ENCODE data around the gene MTR.

MTR gene

DNA sequence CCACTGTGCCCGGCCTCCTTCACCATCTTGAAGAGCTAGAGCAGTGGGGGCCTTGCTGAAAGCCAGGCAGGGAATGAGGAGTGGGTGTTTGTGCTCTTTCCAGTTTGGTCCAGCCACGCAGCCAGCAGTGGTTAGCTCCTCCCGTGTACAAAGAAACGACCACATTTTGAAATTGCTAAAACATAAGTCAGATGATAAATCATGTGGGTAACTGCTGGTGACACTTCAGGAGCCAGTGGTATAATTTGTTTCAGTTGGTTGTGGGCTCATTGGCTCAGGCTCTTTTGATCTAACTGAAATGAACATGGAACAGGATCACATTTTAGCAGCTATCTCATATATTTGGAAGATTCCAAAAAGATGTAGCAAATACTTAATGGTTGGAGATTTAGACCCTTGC lies 87.6 kb downstream of the MTR start:
- Mint-ChIP-seq H3K27me3 (no peaks in the 10 kb centered on the region), H3K36me3 (ENCODE audit: insufficient read depth) (peaks cover 28% of the 10 kb centered on the region), H3K4me3 (no peak overlapping the region), H3K4me1 (no peaks in the 10 kb centered on the region), H3K27ac (ENCODE audit: low read depth) (no peak overlapping the region), H3K9me3 (no peaks in the 10 kb centered on the region)
- no peak for DNase-seq (ENCODE audit: low spot score in 2 of 2)
- no peak for ATAC-seq (replicated peaks; ENCODE audit: extremely low read depth, poor library complexity, severe bottlenecking)

DNA sequence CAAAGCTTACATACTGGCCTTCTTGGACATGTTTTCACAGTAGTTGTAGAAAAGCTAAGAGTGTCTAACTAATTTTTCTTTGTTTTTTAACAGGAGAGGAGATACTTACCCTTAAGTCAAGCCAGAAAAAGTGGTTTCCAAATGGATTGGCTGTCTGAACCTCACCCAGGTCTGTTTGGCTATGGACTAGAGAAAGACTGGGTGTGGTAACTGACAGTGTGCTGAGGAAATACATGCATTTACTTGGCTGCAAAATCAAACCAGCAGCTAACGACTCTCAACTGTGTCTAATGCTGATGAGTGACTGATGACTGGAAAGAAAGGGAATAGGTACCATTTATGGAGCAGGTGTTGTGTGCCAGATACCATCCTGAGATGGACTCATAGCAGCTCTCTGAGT lies 91.1 kb downstream of the MTR start:
- Mint-ChIP-seq H3K4me3 (no peak overlapping the region), H3K9me3 (no peaks in the 10 kb centered on the region), H3K27ac (ENCODE audit: low read depth) (no peak overlapping the region), H3K27me3 (no peaks in the 10 kb centered on the region), H3K36me3 (ENCODE audit: insufficient read depth) (peaks cover 42% of the 10 kb centered on the region), H3K4me1 (no peaks in the 10 kb centered on the region)
- DNase-seq (ENCODE audit: low spot score in 2 of 2) (no peak), ATAC-seq (replicated peaks; ENCODE audit: extremely low read depth, poor library complexity, severe bottlenecking) (no peak)

DNA sequence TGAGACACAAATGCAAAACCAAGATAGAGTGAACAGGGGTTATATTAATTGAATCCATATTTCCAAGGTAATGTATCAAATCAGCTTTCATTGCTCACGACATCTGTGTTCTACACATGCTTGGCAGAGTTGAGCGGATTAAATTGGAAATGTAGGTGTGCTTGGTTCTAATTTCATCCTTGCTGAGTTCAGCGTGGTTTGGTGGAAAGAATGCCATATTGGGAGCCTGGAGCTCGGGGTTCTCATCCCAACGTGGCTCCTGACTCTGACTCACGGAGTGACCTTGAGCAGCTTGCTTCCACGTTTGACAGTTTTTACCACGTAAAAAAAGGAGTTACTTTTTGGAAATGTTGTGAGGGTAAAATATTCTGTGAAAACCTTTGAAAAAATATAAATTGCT lies 92.0 kb downstream of the MTR start:
- ATAC-seq (replicated peaks; ENCODE audit: extremely low read depth, poor library complexity, severe bottlenecking): no peak
- no peak overlapping the region for H3K4me3 Mint-ChIP-seq
- H3K9me3 Mint-ChIP-seq: no peaks in the 10 kb centered on the region
- H3K27me3 Mint-ChIP-seq: no peaks in the 10 kb centered on the region
- no peak overlapping the region for H3K27ac Mint-ChIP-seq (ENCODE audit: low read depth)
- H3K36me3 Mint-ChIP-seq (ENCODE audit: insufficient read depth): peaks cover 48% of the 10 kb centered on the region
- DNase-seq (ENCODE audit: low spot score in 2 of 2): no peak
- no peaks in the 10 kb centered on the region for H3K4me1 Mint-ChIP-seq

DNA sequence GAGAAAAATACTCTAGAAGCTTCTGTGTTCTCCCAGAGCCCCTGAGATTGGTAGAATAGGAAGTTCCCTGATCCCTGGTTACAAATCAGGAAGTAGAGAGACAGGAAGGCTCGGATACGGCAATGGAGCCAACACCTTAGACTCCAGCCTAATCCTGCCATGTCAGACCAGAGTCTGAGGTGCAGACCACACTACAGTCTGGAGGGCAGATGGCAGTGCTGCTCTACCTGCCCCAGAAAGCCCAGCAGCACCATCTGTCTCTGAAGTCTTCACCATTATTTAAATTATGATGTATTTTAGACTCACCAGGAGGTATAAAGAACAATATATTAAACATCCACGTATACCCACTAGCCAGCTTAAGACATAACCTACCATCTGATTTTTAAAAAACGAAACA lies 93.0 kb downstream of the MTR start:
- DNase-seq (ENCODE audit: low spot score in 2 of 2): no peak
- Mint-ChIP-seq H3K4me1 (no peaks in the 10 kb centered on the region), H3K27ac (ENCODE audit: low read depth) (peak overlapping the region; percentile 54), H3K27me3 (no peaks in the 10 kb centered on the region), H3K4me3 (no peak overlapping the region), H3K9me3 (no peaks in the 10 kb centered on the region), H3K36me3 (ENCODE audit: insufficient read depth) (peaks cover 49% of the 10 kb centered on the region)
- ATAC-seq (replicated peaks; ENCODE audit: extremely low read depth, poor library complexity, severe bottlenecking): no peak

DNA sequence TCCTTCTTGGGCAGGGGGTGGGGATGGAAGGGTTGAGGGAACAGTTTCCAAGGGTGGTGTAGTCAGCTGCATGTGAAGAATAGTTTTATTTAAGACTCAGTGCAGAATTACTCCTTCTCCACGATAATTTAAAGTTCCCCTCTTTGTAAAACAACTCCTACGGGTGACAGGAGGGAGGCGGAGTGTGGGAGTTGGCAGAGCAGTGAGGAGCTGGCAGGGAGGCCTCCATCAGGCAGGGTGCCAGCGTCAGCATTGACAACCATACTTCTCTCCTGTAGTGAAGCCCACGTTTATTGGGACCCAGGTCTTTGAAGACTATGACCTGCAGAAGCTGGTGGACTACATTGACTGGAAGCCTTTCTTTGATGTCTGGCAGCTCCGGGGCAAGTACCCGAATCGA lies 93.8 kb downstream of the MTR start:
- peaks cover 50% of the 10 kb centered on the region for H3K36me3 Mint-ChIP-seq (ENCODE audit: insufficient read depth)

DNA sequence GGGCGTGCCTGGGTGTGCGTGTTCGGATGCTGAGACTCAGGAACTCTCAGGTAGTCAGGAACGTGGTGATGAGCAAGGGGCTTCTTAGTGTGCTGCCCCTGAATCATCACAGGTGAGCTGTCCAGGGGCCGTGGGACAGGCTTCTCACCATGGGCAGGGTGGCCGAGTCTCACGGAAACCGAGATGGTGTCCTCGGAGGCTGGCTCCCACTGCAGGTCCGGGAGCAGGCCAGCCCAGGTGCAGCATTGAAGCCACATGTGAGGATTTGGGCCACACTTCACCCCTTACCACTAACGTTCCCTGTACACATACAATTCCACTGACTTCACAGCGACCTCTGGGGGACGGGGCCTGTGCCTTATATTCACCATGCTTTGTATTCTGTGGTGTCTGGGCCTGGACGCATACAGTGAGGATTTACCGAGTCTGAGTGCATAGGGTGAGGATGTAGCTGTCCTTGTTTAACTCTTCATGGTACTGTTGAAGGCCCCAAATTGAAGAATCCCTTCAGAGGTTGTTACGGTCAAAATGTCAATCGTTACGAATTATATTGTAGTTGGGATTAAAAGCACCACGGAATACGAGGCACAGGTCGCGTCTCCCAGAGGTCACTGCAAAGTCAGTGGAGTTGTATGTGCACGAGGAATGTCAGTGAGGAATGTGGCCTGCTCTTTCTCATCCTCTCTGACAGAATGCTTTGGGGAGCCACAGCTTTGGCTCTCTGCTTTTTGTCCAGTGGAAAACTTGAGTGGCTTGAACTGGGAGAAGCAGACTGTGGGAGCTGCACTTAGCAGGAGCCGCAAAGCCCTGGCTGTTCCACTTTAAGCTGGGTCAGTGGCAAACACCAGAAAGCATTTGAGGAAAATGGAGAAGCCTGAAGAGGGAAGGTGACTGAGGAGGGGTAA lies 95.3 kb downstream of the MTR start:
- no peak for ATAC-seq (replicated peaks; ENCODE audit: extremely low read depth, poor library complexity, severe bottlenecking)
- DNase-seq (ENCODE audit: low spot score in 2 of 2): no peak
- no peak overlapping the region for H3K4me3 Mint-ChIP-seq
- no peaks in the 10 kb centered on the region for H3K4me1 Mint-ChIP-seq
- no peaks in the 10 kb centered on the region for H3K9me3 Mint-ChIP-seq
- H3K36me3 Mint-ChIP-seq (ENCODE audit: insufficient read depth): peaks cover 50% of the 10 kb centered on the region
- no peak overlapping the region for H3K27ac Mint-ChIP-seq (ENCODE audit: low read depth)
- no peaks in the 10 kb centered on the region for H3K27me3 Mint-ChIP-seq

More for the DNA sequence above, 93.8 kb downstream of the MTR start:
- no peak for DNase-seq (ENCODE audit: low spot score in 2 of 2)
- Mint-ChIP-seq H3K27ac (ENCODE audit: low read depth) (no peak overlapping the region), H3K4me3 (no peak overlapping the region), H3K9me3 (no peaks in the 10 kb centered on the region), H3K4me1 (no peaks in the 10 kb centered on the region), H3K27me3 (no peaks in the 10 kb centered on the region)
- no peak for ATAC-seq (replicated peaks; ENCODE audit: extremely low read depth, poor library complexity, severe bottlenecking)

DNA sequence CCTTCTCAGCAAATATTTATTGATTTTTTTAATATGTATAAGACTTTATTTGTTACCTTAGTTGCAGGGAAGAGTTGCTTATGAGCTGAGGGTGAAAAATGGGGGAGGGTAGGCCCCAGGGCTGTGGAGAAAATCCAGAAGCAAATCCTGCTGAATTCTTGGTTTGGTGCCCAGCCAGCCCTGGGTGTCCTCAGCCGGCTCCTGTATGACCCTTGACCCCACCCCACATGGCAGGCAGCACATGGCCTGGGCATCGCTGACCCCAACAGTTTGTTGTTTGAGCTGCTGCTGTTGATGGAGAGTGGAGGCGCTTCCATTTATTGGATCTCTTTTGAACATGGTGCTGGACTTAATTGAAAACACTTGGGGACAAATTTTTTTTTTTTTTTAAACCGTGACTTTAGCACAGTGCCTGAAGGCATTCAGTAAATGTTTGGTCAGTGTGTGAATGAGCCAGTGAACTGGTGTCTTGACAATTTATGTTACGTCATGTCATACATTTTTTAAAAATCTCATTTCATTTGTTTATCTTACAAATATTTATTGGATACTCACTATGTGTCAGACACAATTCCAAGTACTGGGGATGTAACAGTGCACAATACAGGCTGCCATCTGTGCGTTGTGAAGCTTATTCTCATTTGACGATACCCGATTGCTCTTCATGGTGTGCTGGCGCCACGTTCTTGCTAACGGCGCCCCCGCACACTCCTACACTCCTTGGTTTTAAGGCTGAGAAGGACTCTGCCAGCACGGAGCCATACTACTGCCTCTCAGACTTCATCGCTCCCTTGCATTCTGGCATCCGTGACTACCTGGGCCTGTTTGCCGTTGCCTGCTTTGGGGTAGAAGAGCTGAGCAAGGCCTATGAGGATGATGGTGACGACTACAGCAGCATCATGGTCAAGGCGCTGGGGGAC lies 98.8 kb downstream of the MTR start:
- ATAC-seq (replicated peaks; ENCODE audit: extremely low read depth, poor library complexity, severe bottlenecking): no peak
- Mint-ChIP-seq H3K36me3 (ENCODE audit: insufficient read depth) (peaks cover 51% of the 10 kb centered on the region), H3K4me1 (no peaks in the 10 kb centered on the region), H3K9me3 (no peaks in the 10 kb centered on the region), H3K27ac (ENCODE audit: low read depth) (no peak overlapping the region), H3K4me3 (no peak overlapping the region), H3K27me3 (no peaks in the 10 kb centered on the region)
- no peak for DNase-seq (ENCODE audit: low spot score in 2 of 2)

DNA sequence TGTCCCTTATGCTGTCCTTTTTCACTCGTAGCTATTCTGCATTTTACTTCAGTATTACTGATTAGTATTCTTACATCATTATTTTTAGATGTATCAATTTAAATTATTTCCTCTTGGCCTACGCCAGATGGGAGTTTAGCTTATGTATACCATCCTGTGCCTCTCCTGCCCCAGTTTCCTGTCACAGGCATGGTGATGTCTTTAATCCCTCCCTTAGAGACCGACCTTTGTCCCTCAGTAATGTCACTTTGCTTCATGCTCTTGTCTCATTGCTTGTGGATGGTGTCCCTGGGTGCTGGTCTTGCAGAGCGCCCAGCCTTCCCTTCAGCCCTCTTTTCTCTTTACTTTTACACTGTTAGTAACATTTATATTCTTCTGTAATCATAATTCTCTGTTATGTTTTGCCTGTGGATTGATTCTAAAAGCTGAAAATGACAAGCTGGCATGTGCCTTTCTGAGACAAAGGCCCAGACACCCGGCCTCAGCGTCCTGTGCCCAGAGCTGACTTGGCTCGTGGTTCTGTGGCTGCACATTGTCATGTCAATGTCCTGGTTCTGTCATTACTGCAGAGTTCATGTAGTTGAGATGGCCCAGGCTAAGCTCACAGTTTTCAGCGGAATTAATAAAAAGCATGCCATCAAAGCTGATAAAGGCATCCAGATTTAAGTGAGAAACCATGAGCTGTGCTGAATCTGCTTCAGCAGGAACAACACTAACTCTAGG lies 100.7 kb downstream of the MTR start:
- no peak for DNase-seq (ENCODE audit: low spot score in 2 of 2)
- H3K9me3 Mint-ChIP-seq: peaks cover 4% of the 10 kb centered on the region
- no peaks in the 10 kb centered on the region for H3K27me3 Mint-ChIP-seq
- H3K36me3 Mint-ChIP-seq (ENCODE audit: insufficient read depth): peaks cover 43% of the 10 kb centered on the region
- no peaks in the 10 kb centered on the region for H3K4me1 Mint-ChIP-seq
- H3K27ac Mint-ChIP-seq (ENCODE audit: low read depth): peak overlapping the region; percentile 23
- ATAC-seq (replicated peaks; ENCODE audit: extremely low read depth, poor library complexity, severe bottlenecking): no peak
- H3K4me3 Mint-ChIP-seq: no peak overlapping the region

DNA sequence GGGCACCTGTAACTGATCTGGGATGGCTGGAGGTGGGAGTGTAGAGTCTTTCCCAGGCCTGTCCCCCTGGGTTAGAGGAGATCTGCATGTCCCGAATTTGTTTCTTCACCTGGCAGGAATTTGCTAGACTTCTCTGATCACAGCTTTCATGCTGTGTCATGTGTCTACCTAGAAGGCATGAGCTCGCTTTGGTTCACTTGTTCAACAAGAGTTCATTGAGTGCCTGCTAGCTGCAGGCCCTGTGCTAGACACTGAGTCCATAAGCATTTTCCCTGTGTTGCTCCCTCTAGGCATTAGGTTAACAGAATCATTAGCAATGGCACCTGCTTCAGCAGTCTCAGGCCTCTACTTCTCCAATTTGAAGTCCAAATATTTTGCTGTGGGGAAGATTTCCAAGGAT lies 101.6 kb downstream of the MTR start:
- Mint-ChIP-seq H3K36me3 (ENCODE audit: insufficient read depth) (peaks cover 42% of the 10 kb centered on the region), H3K27me3 (no peaks in the 10 kb centered on the region), H3K4me1 (no peaks in the 10 kb centered on the region), H3K4me3 (no peak overlapping the region), H3K9me3 (peaks cover 8% of the 10 kb centered on the region), H3K27ac (ENCODE audit: low read depth) (no peak overlapping the region)
- DNase-seq (ENCODE audit: low spot score in 2 of 2) (no peak), ATAC-seq (replicated peaks; ENCODE audit: extremely low read depth, poor library complexity, severe bottlenecking) (no peak)

DNA sequence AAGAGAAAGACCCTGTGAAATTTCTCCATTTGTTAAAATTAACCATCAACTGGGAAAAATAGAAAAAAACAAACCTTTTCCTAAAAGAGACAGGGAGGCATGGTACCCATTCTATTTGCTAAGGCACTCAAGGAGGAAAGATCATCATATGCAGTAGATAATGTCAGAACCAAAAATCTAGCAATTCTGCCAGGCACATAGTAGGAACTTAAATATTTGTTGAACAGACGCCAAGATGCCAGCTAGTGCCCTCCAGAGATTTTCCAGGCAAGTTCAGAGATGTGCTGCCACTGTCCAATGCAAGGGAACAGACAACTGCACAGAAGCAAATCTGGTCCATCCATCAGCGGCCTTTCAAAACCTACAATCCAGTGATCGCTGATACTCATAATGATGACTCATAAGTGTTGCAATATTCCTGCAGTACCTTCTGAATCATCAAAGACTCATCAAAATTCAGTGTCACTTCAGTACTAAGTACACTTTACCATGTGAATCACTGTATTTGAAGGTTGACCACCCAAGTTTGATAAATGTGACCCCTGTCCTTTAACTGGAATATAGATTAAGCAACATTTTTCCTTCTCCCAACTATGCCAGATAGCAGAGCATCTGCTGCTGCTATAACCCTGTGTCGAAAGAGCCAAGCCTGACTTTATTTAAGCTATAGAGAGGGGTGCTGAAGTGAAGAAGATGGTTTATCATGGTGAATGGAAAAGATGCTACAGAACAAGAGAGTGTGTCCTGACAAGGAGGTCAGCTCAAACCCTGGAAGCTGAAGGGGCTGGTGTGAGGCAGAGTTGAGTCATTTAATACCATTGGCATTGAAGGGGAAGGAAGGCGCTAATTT lies 110.0 kb downstream of the MTR start:
- ATAC-seq (replicated peaks; ENCODE audit: extremely low read depth, poor library complexity, severe bottlenecking): no peak
- no peak for DNase-seq (ENCODE audit: low spot score in 2 of 2)
- Mint-ChIP-seq H3K4me1 (no peaks in the 10 kb centered on the region), H3K4me3 (no peak overlapping the region), H3K27me3 (no peaks in the 10 kb centered on the region), H3K9me3 (peaks cover 25% of the 10 kb centered on the region), H3K27ac (ENCODE audit: low read depth) (no peak overlapping the region), H3K36me3 (ENCODE audit: insufficient read depth) (peaks cover 4% of the 10 kb centered on the region)

DNA sequence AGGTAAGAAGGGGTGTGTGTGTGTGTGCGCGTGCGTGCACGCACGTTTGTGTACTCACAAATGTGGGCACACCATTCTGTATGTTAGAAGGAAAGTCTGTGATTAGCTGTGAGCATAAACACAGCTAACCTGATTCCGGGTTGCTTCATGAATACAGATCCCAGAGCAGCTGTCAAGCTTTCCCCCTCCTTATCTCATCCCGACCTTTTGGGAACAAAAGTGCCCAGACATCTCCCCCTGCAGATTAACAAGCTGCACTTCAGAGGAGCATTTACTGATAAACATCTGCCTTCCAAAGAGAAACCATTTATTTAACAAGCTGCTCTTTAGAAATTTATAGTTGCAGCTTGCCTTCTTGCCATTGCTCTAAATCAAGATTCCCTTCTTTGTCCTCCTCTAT lies 112.1 kb downstream of the MTR start:
- Mint-ChIP-seq H3K27me3 (no peaks in the 10 kb centered on the region), H3K36me3 (ENCODE audit: insufficient read depth) (no peaks in the 10 kb centered on the region), H3K9me3 (peaks cover 12% of the 10 kb centered on the region), H3K4me3 (no peak overlapping the region), H3K4me1 (no peaks in the 10 kb centered on the region), H3K27ac (ENCODE audit: low read depth) (no peak overlapping the region)
- DNase-seq (ENCODE audit: low spot score in 2 of 2) (no peak), ATAC-seq (replicated peaks; ENCODE audit: extremely low read depth, poor library complexity, severe bottlenecking) (no peak)

DNA sequence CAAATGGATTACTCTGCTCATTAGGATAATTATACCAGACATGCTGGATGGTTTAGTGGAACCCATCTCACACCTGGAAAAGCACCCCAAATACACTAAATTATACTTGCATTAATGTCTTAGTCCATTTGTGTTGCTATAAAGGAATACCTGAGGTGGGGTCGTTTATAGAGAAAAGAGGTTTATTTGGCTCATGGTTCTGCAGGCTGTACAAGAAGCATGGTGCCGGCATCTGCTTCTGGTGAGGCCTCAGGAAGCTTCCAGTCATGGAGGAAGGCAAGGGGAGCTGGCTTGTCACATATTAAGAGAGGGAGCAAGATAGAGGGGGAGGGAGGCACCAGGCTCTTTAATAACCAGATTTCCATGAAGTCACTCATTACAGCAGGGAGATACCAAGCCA lies 113.6 kb downstream of the MTR start:
- ATAC-seq (replicated peaks; ENCODE audit: extremely low read depth, poor library complexity, severe bottlenecking) (no peak), DNase-seq (ENCODE audit: low spot score in 2 of 2) (no peak)
- Mint-ChIP-seq H3K27ac (ENCODE audit: low read depth) (no peak overlapping the region), H3K9me3 (peaks cover 12% of the 10 kb centered on the region), H3K4me1 (no peaks in the 10 kb centered on the region), H3K27me3 (no peaks in the 10 kb centered on the region), H3K36me3 (ENCODE audit: insufficient read depth) (no peaks in the 10 kb centered on the region), H3K4me3 (no peak overlapping the region)
